HuH-7 (cell line): ENCODE data around the gene GFM2.
"Not testable (repeated sequence)": the region's sequence is repeated elsewhere in the genome, so short reads cannot be mapped to it uniquely, and the experiment has no call there.

Experiments
- DNase-seq: peaks from one replicate; pipeline ENCODE4 v3.0.0; 2011; ENCODE audit warnings: low spot score

Gene GFM2

DNA sequence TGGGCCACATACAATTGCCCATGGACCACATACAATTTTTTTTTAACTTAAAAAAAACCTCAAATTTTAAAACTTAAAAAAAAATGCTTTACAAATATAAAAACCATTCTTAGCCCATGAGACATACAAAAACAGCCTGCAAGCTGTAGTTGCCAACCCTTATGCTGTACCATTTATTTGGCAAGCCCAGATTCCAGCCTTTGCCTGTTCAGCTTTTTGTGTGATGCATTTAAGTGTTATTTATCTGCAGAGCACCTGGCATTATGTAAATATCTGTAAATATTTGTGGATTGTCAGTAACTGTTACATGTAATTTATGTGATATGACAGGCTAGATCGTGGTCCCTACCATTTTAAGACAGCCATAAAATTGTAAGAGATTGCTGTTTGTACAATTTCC lies 49.3 kb downstream of the GFM2 start:
- DNase-seq: no peak

DNA sequence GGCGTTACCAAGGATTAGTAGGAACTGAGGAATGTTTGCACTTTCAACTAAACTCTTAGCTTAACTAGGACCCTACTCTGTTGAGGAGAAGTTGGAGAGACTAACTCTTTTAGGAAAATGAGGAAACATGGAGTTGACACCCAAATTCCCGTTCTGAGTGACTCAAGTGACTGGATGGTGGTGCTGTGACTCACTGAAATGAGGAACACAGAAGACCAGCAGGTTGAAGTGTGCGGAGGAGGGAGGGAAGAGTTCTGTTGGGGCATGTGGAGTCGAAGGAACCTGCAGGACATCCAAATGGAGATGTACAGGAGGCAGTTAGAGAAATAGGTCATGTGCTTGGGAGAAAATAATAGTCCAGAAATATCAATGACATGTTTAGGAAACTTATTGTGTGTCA lies 73.7 kb downstream of the GFM2 start:
- DNase-seq: no peak

DNA sequence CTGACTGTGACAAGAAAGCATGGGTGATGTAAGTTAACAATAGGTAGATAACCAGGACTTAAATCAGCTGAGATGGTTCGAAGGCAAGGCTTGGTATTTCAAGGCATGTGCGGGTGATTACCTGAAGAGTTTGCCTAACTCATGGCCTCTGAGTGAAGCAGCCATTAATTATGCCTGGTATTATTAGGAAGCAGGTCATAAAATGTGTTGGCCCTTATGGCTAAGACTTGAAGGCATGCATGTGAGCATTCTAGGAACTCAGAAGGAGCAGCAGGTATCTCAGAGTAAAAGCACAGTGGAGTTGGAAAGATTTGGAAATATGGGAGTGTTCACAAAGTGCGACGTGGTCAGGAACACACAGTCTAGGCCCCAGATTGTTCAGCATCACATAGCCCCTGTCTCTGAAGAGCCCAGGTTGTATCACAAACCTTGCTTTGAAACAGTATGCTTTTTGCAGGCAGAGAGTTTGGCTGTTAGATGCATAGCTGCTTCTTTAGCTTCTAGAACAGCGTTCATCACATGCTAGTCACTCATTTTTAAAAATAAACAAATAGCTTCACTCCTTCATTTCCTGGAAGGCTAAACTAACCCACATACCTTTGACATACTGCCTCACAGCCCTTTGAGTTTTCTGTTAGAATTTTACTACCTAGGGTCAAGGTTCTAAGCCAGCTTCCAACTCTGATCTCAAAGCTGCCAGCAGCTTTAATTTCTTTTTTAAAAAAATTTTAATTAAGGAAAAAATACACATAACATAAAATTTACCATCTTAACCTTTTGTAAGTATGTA lies 79.8 kb downstream of the GFM2 start:
- DNase-seq: peak; percentile 26

DNA sequence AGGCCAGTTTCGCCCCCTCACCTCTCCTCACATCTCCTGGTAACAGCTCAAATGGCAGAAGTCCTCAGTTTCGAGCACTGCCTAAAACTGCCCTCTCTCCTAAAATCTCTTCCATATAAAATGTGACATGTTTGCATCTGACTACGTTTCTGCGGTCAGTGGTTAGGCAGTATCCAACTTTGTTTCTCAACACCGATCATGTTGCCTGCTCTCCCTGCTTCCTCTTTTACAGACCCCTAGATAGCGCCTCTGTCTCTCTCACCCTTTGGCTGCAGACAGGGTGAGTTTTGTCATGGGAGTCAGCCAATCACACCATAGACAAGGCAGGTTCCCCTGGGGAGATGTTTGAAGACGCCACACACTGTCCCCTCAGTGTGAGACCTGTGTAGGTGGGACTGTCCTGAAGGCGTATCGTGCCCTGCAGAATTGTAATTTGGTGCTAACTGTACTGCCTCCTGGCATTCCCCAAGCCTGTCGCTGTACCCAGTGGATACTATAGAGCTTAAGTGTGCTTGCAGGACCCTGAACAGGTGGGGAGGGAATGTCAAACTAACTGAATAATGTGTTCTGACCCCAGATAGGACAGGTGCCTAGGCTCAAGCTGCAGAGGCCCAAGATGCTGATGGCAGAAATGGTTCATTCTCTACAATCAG lies 80.8 kb downstream of the GFM2 start:
- DNase-seq: no peak

DNA sequence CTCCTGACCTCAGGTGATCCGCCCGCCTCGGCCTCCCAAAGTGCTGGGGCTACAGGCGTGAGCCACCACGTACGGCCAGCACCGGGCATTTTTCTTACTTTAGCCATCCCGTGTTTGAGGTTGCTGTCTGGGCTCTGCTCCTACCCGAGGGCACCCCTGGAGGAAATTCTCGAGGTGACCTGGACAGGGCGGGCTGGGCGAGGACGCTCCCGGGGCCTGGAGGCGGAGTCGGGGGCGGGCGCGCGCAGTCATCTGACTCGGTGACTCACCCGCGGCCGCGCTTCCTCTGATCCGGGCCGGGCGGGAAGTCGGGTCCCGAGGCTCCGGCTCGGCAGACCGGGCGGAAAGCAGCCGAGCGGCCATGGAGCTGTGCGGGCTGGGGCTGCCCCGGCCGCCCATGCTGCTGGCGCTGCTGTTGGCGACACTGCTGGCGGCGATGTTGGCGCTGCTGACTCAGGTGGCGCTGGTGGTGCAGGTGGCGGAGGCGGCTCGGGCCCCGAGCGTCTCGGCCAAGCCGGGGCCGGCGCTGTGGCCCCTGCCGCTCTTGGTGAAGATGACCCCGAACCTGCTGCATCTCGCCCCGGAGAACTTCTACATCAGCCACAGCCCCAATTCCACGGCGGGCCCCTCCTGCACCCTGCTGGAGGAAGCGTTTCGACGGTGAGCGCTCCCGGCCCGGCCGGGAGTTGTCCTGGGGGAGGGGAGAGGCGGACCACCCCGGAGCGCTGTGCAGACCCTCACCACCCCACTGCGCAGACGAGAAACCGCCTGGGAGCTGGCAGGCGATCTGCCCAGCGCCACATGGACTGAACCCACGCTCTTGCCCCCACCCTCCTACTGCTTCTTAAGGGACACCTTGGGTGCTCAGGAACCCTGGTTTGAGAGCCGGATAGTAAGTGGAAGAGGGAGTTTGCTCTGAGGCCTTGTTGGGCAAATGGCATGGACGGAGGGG lies 81.7 kb downstream of the GFM2 start, which contains the start of gene HEXB:
Gene HEXB, plus strand, starts transcription at position 334 of the 952 bp plus-strand sequence. Its CDS starts 28 bp downstream, at position 362.
- DNase-seq: peak; percentile 83

DNA sequence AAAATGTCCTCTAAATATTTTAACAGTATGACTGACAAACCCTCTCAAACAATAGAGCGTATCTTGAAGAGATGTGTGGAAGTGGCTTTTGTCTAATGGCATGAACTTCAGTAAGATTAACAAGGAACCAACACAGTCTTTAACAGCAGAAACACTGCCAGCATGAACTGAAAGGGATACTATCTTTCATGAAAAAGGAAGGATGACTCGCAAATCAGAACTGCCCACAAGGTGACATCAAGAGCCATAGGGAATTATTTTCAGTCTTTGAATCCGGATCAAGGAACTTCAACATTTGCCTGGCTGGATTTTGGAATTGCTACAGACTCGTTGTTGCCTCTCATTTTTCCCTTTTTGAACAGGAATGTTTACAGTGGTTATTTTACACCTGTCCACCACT lies 87.0 kb downstream of the GFM2 start:
- DNase-seq: no peak

DNA sequence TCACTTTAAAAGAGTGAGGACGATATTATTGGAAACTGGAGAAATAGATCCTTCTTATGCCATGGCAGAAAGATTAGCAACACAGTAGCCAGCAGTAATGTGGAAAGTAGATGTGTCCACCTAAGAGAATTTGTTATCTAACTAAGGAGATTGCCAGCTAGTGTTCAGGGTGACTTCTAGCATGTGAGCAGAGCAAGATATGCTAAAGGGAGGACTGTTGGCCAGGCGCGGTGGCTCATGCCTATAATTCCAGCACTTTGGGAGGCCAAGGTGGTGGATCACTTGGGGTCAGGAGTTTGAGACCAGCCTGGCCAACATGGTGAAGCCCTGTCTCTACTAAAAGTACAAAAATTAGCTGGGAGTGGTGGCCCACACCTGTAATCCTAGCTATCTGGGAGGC lies 87.6 kb downstream of the GFM2 start:
- not testable (repeated sequence) for DNase-seq

DNA sequence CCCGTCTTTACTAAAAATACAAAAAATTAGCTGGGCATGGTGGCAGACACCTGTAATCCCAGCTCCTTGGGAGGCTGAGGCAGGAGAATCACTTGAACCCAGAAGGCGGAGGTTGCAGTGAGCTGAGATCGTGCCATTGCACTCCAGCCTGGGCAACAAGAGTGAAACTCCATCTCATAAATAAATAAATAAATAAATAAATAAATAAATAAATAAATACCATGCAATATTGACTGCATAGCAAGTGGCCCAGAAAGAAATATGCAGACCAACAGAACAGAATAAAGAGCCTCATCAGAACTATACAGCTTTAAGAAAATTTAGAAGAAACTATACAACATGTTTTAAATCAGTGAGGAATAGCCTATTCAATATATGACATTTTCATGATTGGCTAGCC lies 88.8 kb downstream of the GFM2 start:
- DNase-seq: not testable (repeated sequence)

DNA sequence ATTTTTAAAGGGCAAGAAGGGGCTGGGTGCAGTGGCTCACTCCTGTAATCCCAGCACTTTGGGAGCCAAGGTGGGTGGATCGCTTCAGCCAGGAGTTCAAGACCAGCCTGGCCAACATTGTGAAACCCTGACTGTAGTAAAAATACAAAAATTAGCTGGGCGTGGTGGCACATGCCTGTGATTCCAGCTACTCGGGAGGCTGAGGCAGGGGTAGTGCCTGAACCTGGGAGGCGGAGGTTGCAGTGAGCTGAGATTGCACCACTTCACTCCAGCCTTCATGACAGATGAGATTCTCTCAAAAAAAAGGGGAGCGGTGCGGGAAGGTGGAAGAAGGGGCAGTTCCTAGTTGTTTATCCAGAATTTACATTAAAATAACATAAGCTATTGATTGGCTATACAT lies 90.5 kb downstream of the GFM2 start:
- not testable (repeated sequence) for DNase-seq

DNA sequence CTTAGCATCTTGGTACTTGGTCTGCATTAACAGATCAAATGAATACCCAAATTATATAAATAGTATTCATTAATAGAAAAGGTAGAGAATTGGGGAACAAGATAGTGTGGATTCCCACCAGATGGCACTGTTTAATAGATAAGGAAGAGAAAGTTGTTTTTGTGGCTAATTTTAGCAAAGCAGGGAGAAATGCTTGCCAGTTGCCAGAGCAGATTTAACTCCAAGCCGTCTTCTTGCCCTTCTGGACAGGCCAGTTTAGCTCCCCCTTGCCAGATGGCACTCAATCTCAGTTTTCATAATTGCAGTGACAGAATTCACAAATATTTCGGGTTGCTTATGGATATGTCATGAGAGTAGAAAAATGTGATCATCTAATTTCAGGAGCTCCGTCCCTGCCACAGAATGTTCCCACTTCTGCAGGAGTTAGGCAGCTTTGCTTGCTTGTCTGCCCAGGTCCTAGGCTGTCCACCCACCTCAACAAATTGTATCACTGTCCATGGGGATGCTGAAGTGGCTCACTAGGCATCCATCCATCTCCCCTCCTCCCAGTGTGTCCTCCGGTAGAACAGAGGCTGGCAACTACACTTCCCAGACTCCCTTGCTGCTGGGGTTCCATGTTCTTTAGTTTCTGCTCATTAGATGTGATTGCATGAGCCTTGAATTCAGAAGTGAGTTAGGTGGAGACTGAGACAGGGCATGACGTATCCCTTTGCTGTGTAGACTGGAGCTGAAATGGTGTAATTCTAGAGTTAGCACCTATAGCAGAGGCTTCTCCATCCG lies 93.7 kb downstream of the GFM2 start:
- no peak for DNase-seq

DNA sequence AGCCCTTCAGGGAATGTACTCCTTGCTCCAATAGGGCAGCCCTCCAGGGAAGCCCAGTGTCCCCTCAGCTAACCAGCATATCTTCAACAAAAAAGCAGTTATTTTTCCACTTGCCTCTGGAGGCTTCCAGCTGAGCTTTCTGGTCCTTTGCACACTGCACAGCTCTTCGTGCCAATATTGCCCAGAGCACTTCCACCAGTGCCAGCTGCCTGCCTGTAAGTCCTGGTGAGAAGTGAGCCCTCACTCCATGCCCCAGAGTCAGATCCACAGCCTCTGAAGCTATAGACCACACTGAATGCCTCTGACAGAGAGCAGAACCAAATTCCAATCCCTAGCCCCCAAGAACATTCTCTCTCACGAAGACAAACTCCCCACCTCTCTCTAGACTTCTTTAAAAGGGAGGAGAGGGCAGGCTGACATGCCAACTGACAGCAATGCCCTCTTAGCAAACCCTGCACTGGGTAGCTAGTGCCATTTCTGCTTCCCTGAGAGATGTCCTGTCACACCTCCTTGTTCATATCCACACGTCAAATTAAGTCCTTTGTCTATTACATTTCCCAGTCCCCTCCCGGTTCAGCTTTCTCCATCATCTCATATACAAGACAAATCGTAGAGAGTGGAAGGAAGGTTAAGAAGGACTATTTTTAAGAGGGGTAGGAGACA lies 94.6 kb downstream of the GFM2 start:
- DNase-seq: no peak
